Prostate gland (tissue), 2 donors: ENCODE measurements around the gene IL17RD.

Source experiments
- CTCF ChIP-seq, 4 experiments: fragments of 200-600 bp in 2 of 4; fragments of 450-650 bp in 2 of 4; sonication (generic) in 2 of 4; IDR thresholded peaks; 1 replicate in 3 of 4; 2 replicates in 1 of 4; pipeline ENCODE4 v1.5.1; 2016 to 2019; ENCODE audit warnings: antibody characterized with exemption in 4 of 4, mild to moderate bottlenecking in 2 of 4, moderate library complexity in 2 of 4
- POLR2A ChIP-seq: fragments of 450-650 bp; IDR thresholded peaks from one replicate; pipeline ENCODE4 v1.6.1; 2016; ENCODE audit warnings: antibody characterized with exemption, mild to moderate bottlenecking
- POLR2AphosphoS5 ChIP-seq: sonication (generic); formaldehyde crosslinking; IDR thresholded peaks from one replicate; pipeline ENCODE4 v1.6.1; 2017; ENCODE audit warnings: antibody characterized with exemption

- no peak for TF ChIP-seq CTCF (IDR thresholded peaks at IDR 0.05)
- no peak for TF ChIP-seq POLR2AphosphoS5
- TF ChIP-seq POLR2A: no peak
Observed at GRCh38 chr3:57170946-57171345, 5.8 kb upstream of the IL17RD start.
